Osteocyte (in vitro differentiated cells): ENCODE measurements around the gene TMEM164. TPM values are rescaled to one million over a fixed set of nuclear protein-coding genes. Genes with fewer than 3 reads are reported as not detected.

ENCODE experiments used
- DNase-seq: peaks from one replicate; pipeline ENCODE4 v3.0.0; 2021; ENCODE audit warnings: mixed read lengths; ENCODE audit not compliant: unreplicated experiment; ENCODE audit errors: extremely low spot score
- H3K27ac Mint-ChIP-seq: one replicate; pipeline ENCODE4 v1.8.0; 2021; ENCODE audit warnings: mild to moderate bottlenecking, mixed read lengths; ENCODE audit not compliant: unreplicated experiment
- H3K27me3 Mint-ChIP-seq: one replicate; pipeline ENCODE4 v1.8.0; 2021; ENCODE audit warnings: mixed read lengths; ENCODE audit not compliant: unreplicated experiment
- H3K36me3 Mint-ChIP-seq: one replicate; pipeline ENCODE4 v1.8.0; 2021; ENCODE audit warnings: mixed read lengths; ENCODE audit not compliant: unreplicated experiment
- H3K4me1 Mint-ChIP-seq: one replicate; pipeline ENCODE4 v1.8.0; 2021; ENCODE audit warnings: mixed read lengths; ENCODE audit not compliant: unreplicated experiment
- H3K4me3 Mint-ChIP-seq: one replicate; pipeline ENCODE4 v1.8.0; 2021; ENCODE audit warnings: mild to moderate bottlenecking, moderate library complexity, mixed read lengths; ENCODE audit not compliant: unreplicated experiment
- H3K9me3 Mint-ChIP-seq: one replicate; pipeline ENCODE4 v1.8.0; 2021; ENCODE audit warnings: mixed read lengths; ENCODE audit not compliant: unreplicated experiment
- total RNA-seq: library from RNA; stranded (reverse); gene quantifications from 2 replicates; pipeline ENCODE4 v1.2.1, GENCODE V29; 2021
- TF ChIP-seq, protein P1 (sequence below): fragments of 200-600 bp; sonication (generic); IDR thresholded peaks from 2 replicates; pipeline ENCODE4 v1.5.0; 2021; ENCODE audit warnings: antibody characterized with exemption, mild to moderate bottlenecking, moderate library complexity

The TMEM164 gene
- total RNA-seq, 1 donor from 2014 or later: 12.9 TPM

DNA sequence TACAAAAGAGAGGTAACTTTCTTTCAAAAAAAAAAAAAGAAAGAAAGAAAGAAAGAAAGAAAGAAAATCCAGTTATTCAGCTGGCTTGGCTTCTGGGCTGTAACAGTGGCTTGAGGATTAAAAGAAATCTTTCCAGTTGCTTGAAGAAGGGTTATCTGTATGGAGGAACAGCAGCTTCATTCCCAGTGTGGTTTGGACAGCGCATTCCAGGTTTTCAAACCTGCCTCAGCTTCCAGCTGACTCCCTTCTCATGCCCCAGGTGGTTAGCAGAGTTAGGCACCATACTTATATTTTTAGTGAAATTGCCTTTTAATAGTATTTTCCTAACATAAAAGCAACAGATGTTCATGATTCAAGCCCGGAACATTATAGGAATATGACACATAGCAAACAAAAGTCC lies 48.6 kb downstream of the TMEM164 start:
- H3K4me3 Mint-ChIP-seq: no peak overlapping the region
- DNase-seq: no peak
- H3K9me3 Mint-ChIP-seq: no peaks in the 10 kb centered on the region
- H3K36me3 Mint-ChIP-seq: peaks cover 5% of the 10 kb centered on the region
- H3K27ac Mint-ChIP-seq: no peak overlapping the region
- TF ChIP-seq, protein P1, sequence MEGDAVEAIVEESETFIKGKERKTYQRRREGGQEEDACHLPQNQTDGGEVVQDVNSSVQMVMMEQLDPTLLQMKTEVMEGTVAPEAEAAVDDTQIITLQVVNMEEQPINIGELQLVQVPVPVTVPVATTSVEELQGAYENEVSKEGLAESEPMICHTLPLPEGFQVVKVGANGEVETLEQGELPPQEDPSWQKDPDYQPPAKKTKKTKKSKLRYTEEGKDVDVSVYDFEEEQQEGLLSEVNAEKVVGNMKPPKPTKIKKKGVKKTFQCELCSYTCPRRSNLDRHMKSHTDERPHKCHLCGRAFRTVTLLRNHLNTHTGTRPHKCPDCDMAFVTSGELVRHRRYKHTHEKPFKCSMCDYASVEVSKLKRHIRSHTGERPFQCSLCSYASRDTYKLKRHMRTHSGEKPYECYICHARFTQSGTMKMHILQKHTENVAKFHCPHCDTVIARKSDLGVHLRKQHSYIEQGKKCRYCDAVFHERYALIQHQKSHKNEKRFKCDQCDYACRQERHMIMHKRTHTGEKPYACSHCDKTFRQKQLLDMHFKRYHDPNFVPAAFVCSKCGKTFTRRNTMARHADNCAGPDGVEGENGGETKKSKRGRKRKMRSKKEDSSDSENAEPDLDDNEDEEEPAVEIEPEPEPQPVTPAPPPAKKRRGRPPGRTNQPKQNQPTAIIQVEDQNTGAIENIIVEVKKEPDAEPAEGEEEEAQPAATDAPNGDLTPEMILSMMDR: no peak
- H3K27me3 Mint-ChIP-seq: no peaks in the 10 kb centered on the region
- H3K4me1 Mint-ChIP-seq: peaks cover 5% of the 10 kb centered on the region

DNA sequence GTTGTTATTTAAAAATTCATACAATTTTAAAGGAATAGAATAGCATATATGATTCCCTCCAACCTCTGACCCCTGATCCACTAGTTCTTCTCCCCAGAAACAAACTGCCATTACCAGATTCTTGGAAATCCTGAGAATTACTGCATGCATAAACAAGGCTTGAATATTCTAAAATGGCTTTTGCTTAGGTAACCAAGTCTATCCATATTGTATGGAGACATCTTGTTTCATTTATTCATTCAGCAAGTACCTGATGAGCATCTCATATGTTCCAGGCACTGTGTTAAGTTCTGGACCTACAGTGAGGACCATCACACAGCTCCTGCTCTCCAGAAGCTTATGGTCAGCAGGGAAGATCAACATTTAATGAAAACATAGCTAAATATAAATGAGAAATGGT lies 49.4 kb downstream of the TMEM164 start:
- Mint-ChIP-seq H3K27me3 (no peaks in the 10 kb centered on the region), H3K36me3 (peaks cover 5% of the 10 kb centered on the region), H3K9me3 (no peaks in the 10 kb centered on the region), H3K4me3 (no peak overlapping the region), H3K27ac (no peak overlapping the region), H3K4me1 (peaks cover 6% of the 10 kb centered on the region)
- DNase-seq: no peak
- TF ChIP-seq, protein P1: no peak

DNA sequence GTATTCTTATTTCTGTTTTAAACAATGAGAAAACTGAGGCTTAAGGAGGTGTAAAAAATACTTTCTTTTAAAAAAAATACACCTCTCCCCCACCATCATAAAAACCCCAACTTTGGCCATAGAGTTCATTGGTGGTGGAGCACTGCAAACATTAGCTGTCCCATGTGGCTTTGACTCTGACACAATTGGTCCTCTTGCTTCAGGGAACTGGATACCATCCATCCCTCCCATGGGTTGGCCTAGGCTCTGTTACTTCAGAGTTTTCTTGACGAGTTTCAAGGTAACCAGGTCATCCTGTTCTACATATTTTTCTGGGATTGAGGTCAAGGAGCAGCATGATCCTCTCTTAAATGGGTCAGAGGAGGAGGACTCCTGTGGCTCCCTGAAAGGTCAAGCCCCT lies 50.5 kb downstream of the TMEM164 start:
- TF ChIP-seq, protein P1: no peak
- Mint-ChIP-seq H3K27me3 (no peaks in the 10 kb centered on the region), H3K4me1 (peaks cover 6% of the 10 kb centered on the region), H3K27ac (no peak overlapping the region), H3K4me3 (no peak overlapping the region), H3K9me3 (no peaks in the 10 kb centered on the region), H3K36me3 (peaks cover 7% of the 10 kb centered on the region)
- no peak for DNase-seq

- Mint-ChIP-seq H3K27me3 (no peaks in the 10 kb centered on the region), H3K4me3 (no peak overlapping the region), H3K36me3 (peaks cover 7% of the 10 kb centered on the region), H3K27ac (no peak overlapping the region), H3K4me1 (peaks cover 6% of the 10 kb centered on the region), H3K9me3 (peaks cover 1% of the 10 kb centered on the region)
- no peak for DNase-seq
- TF ChIP-seq, protein P1: no peak
Observed at GRCh38 chrX:110055616-110056015, 52.7 kb downstream of the TMEM164 start.

DNA sequence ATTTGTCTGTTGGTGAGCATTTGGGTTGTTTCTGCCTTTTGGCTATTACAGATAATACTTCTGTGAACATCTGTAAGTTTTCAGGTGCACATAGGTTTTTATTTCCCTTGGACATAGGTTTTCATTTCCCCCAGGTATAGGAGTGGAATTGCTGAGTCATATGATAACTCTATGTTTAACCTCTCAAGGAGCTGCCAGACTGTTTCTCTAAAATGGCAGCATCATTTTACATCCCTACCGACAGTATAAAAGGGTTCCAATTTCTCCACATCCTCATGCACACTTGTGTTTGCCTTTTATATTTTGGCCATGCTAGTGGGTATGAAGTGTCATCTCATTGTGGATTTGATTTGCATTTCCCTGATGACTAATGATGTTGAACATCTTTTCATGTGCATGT lies 53.5 kb downstream of the TMEM164 start:
- H3K36me3 Mint-ChIP-seq: peaks cover 7% of the 10 kb centered on the region
- DNase-seq: no peak
- TF ChIP-seq, protein P1: no peak
- no peaks in the 10 kb centered on the region for H3K27me3 Mint-ChIP-seq
- no peak overlapping the region for H3K4me3 Mint-ChIP-seq
- H3K4me1 Mint-ChIP-seq: peaks cover 9% of the 10 kb centered on the region
- H3K27ac Mint-ChIP-seq: no peak overlapping the region
- peaks cover 6% of the 10 kb centered on the region for H3K9me3 Mint-ChIP-seq
